ENCODE measurements around the gene LAMB1.

The LAMB1 gene

GRCh38 chr7:107996072-107996882 lies 6.7 kb downstream of the LAMB1 start:
- no peak for DNase-seq

GRCh38 chr7:107995184-107996071 lies 7.5 kb downstream of the LAMB1 start:
- DNase-seq, result no peak

- no peak for DNase-seq
Measured at GRCh38 chr7:107994421-107995030, 8.4 kb downstream of the LAMB1 start.

GRCh38 chr7:107993891-107994291 lies 9.1 kb downstream of the LAMB1 start:
- no peak for DNase-seq

- DNase-seq, result no peak
Measured at GRCh38 chr7:107989618-107990373, 13.2 kb downstream of the LAMB1 start.

- DNase-seq, result no peak
Measured at GRCh38 chr7:107982918-107983389, 20.0 kb downstream of the LAMB1 start.

- no peak for DNase-seq
Measured at GRCh38 chr7:107982042-107982840, 20.7 kb downstream of the LAMB1 start.

- no peak for DNase-seq
Measured at GRCh38 chr7:107981466-107981865, 21.5 kb downstream of the LAMB1 start.

GRCh38 chr7:107980671-107981190 lies 22.2 kb downstream of the LAMB1 start:
- DNase-seq, result no peak

- no peak for DNase-seq
Measured at GRCh38 chr7:107980171-107980570, 22.8 kb downstream of the LAMB1 start.

GRCh38 chr7:107978815-107979408 lies 24.0 kb downstream of the LAMB1 start:
- no peak for DNase-seq

- no peak for DNase-seq
Measured at GRCh38 chr7:107977048-107977447, 25.9 kb downstream of the LAMB1 start.

GRCh38 chr7:107976620-107977019 lies 26.3 kb downstream of the LAMB1 start:
- no peak for DNase-seq

GRCh38 chr7:107975394-107976013 lies 27.5 kb downstream of the LAMB1 start:
- no peak for DNase-seq

- no peak for DNase-seq
Measured at GRCh38 chr7:107973861-107974260, 29.1 kb downstream of the LAMB1 start.

GRCh38 chr7:107972941-107973376 lies 30.0 kb downstream of the LAMB1 start:
- no peak for DNase-seq

- DNase-seq, result no peak
Measured at GRCh38 chr7:107972075-107972482, 30.9 kb downstream of the LAMB1 start.

GRCh38 chr7:107971613-107972012 lies 31.3 kb downstream of the LAMB1 start:
- no peak for DNase-seq

- DNase-seq, result no peak
Measured at GRCh38 chr7:107971100-107971499, 31.9 kb downstream of the LAMB1 start.

- DNase-seq, result no peak
Measured at GRCh38 chr7:107969856-107970255, 33.1 kb downstream of the LAMB1 start.

Data from activated effector memory CD4-positive, alpha-beta T cell treated with anti-CD3 and anti-CD28 coated beads, Interleukin-2, amount 50 U/mL, for 16 hours (primary cell).